Measurements from ENCODE around the gene JAM2. TPM values are rescaled to one million over a fixed set of nuclear protein-coding genes. Genes with fewer than 3 reads are reported as not detected.
"Not testable (repeated sequence)": the region's sequence is repeated elsewhere in the genome, so short reads cannot be mapped to it uniquely, and the experiment has no call there.

The JAM2 gene
- total RNA-seq, 4 donors from 2014 or later = 27.6 to 85.5 (median 35.1) TPM

DNA sequence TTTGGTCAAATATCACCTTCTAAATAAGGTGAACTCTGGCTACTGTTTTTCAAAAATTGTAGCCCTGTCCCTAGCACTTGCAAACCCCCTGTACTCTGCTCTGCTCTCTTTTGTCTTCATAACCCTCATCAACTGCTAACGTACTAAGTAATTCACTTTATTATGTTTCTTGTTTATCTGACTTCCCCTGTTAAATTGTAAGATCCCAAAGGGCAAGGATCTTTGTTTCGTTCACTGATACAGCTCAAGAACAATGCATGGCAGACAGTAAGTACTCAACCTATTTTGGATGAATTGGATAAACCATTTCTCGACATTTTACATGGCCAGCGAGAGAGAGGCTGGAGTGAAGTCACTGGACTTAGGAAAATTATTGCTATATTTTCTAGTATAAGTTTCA is 48.7 kb downstream of the JAM2 start:
- DNase-seq = no peak
- Histone ChIP-seq H3K27me3 (no peaks in the 10 kb centered on the region), H3K36me3 (no peaks in the 10 kb centered on the region), H3K9me3 (no peaks in the 10 kb centered on the region), H3K27ac (peak overlapping the region; percentile 5 to 61), H3K4me1 (no peaks in the 10 kb centered on the region), H3K4me3 (no peak overlapping the region)
- intact Hi-C loops (cut with DNase I; ENCODE audit: low total_unique reads) = no loop called here
- TF ChIP-seq, protein P1, sequence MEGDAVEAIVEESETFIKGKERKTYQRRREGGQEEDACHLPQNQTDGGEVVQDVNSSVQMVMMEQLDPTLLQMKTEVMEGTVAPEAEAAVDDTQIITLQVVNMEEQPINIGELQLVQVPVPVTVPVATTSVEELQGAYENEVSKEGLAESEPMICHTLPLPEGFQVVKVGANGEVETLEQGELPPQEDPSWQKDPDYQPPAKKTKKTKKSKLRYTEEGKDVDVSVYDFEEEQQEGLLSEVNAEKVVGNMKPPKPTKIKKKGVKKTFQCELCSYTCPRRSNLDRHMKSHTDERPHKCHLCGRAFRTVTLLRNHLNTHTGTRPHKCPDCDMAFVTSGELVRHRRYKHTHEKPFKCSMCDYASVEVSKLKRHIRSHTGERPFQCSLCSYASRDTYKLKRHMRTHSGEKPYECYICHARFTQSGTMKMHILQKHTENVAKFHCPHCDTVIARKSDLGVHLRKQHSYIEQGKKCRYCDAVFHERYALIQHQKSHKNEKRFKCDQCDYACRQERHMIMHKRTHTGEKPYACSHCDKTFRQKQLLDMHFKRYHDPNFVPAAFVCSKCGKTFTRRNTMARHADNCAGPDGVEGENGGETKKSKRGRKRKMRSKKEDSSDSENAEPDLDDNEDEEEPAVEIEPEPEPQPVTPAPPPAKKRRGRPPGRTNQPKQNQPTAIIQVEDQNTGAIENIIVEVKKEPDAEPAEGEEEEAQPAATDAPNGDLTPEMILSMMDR (IDR thresholded peaks at IDR 0.05) = no peak
- TF ChIP-seq POLR2A (IDR thresholded peaks at IDR 0.05) = no peak

DNA sequence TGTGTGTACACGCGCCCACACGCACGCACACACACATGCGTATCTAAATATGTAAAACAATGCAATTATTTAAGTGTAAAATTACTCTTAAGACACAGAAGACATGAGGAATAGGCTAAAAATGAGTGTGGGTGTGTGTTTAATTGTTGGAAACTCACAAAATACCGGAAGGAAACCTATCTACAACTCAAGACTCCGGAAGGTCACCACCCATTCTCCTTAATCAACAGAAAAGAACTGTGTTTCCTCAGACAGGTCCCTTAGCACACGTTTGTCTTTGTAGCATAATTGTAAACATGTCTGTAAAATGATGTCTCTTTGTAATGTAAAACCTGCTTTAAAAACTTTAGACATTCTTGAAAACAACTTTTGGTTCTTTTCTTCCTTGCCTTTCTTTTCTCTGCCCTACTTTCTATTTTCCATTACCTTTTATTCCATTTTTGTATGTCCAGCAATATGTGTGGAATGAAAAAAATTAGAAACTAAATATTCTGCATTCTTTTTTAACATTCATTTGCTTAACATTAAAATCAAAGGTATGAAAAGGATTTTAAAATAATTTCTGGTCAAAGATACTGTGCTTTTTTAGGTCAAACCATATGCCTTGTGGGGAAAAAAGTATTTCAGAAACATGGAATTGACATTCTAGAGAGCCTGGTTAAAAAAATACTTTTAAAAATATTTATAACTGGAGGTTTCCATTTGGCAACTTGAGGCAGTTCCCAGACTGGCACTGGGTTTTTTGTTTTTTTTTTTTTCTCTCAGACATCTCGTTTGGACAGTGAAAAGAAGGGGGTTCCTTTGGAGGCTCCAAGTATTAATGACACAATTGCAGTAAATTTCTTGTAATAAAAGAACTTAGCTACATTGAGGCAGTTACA is 49.5 kb downstream of the JAM2 start:
- Histone ChIP-seq H3K4me3 (no peak overlapping the region), H3K4me1 (no peaks in the 10 kb centered on the region), H3K36me3 (no peaks in the 10 kb centered on the region), H3K9me3 (no peaks in the 10 kb centered on the region), H3K27ac (peak overlapping the region in 1 of 2 donors; percentile 61), H3K27me3 (no peaks in the 10 kb centered on the region)
- intact Hi-C loops (cut with DNase I; ENCODE audit: low total_unique reads) = no loop called here
- no peak for DNase-seq
- no peak for TF ChIP-seq POLR2A (IDR thresholded peaks at IDR 0.05)
- TF ChIP-seq, protein P1 (IDR thresholded peaks at IDR 0.05) = no peak

GRCh38 chr21:25689226-25689625 is 50.2 kb downstream of the JAM2 start:
- TF ChIP-seq, protein P1 (IDR thresholded peaks at IDR 0.05) = no peak
- no peak for TF ChIP-seq POLR2A (IDR thresholded peaks at IDR 0.05)
- Histone ChIP-seq H3K27ac (peak overlapping the region in 1 of 2 donors; percentile 45), H3K4me3 (no peak overlapping the region), H3K36me3 (no peaks in the 10 kb centered on the region), H3K27me3 (no peaks in the 10 kb centered on the region), H3K9me3 (no peaks in the 10 kb centered on the region), H3K4me1 (no peaks in the 10 kb centered on the region)
- intact Hi-C loops (cut with DNase I; ENCODE audit: low total_unique reads) = no loop called here
- no peak for DNase-seq

- DNase-seq = no peak
- Histone ChIP-seq H3K4me1 (no peaks in the 10 kb centered on the region), H3K9me3 (no peaks in the 10 kb centered on the region), H3K4me3 (no peak overlapping the region), H3K27ac (no peak overlapping the region), H3K36me3 (no peaks in the 10 kb centered on the region), H3K27me3 (no peaks in the 10 kb centered on the region)
- intact Hi-C loops (cut with DNase I; ENCODE audit: low total_unique reads) = no loop called here
- no peak for TF ChIP-seq POLR2A (IDR thresholded peaks at IDR 0.05)
- TF ChIP-seq, protein P1 (IDR thresholded peaks at IDR 0.05) = no peak
Observed at GRCh38 chr21:25691976-25692375, 52.9 kb downstream of the JAM2 start.

- H3K9me3 ChIP-seq; H3K27ac ChIP-seq; intact Hi-C loops (cut with DNase I; ENCODE audit: low total_unique reads); H3K27me3 ChIP-seq; H3K36me3 ChIP-seq; DNase-seq; H3K4me1 ChIP-seq; H3K4me3 ChIP-seq: not testable (repeated sequence)
Observed at GRCh38 chr21:25695461-25695860, 56.4 kb downstream of the JAM2 start.
